ENCODE results near the gene ANAPC5.
"Not testable (repeated sequence)": the region's sequence is repeated elsewhere in the genome, so short reads cannot be mapped to it uniquely, and the experiment has no call there.

The ANAPC5 gene

GRCh38 chr12:121304306-121304705 lies 47.9 kb downstream of the ANAPC5 start:
- DNase-seq: no peak

GRCh38 chr12:121301876-121302275 lies 50.3 kb downstream of the ANAPC5 start:
- DNase-seq: no peak

- peak; percentile 71 for DNase-seq
These were observed 52.0 kb downstream of the ANAPC5 start for GRCh38 chr12:121300083-121300819.

GRCh38 chr12:121299662-121300061 lies 52.5 kb downstream of the ANAPC5 start:
- DNase-seq: no peak

- not testable (repeated sequence) for DNase-seq
These were observed 53.8 kb downstream of the ANAPC5 start for GRCh38 chr12:121298411-121298810.

GRCh38 chr12:121297435-121297991 lies 54.7 kb downstream of the ANAPC5 start:
- peak; percentile 68 for DNase-seq

- DNase-seq: peak; percentile 82
These were observed 55.4 kb downstream of the ANAPC5 start, which contains the start of gene CAMKK2 for GRCh38 chr12:121296618-121297434. CAMKK2 (minus strand) TSS chr12:121296709; CDS start chr12:121274526, 22,183 bp downstream.

- DNase-seq: peak; percentile 8
These were observed 56.2 kb downstream of the ANAPC5 start for GRCh38 chr12:121295746-121296617.

- DNase-seq: no peak
These were observed 57.0 kb downstream of the ANAPC5 start for GRCh38 chr12:121295116-121295745.

GRCh38 chr12:121294151-121294889 lies 57.9 kb downstream of the ANAPC5 start:
- DNase-seq: no peak

- DNase-seq: no peak
These were observed 58.6 kb downstream of the ANAPC5 start for GRCh38 chr12:121293603-121294002.

GRCh38 chr12:121290410-121290809 lies 61.8 kb downstream of the ANAPC5 start:
- no peak for DNase-seq

GRCh38 chr12:121289962-121290361 lies 62.2 kb downstream of the ANAPC5 start:
- DNase-seq: no peak

- no peak for DNase-seq
These were observed 63.2 kb downstream of the ANAPC5 start for GRCh38 chr12:121288986-121289385.

- DNase-seq: no peak
These were observed 63.9 kb downstream of the ANAPC5 start for GRCh38 chr12:121288158-121288845.

GRCh38 chr12:121287267-121287954 lies 64.8 kb downstream of the ANAPC5 start:
- no peak for DNase-seq

- DNase-seq: no peak
These were observed 66.4 kb downstream of the ANAPC5 start for GRCh38 chr12:121285856-121286255.

GRCh38 chr12:121284551-121285390 lies 67.4 kb downstream of the ANAPC5 start:
- DNase-seq: no peak

- no peak for DNase-seq
These were observed 68.4 kb downstream of the ANAPC5 start for GRCh38 chr12:121283841-121284240.

Data from NCI-H1105 treated with DMSO at 0.1 percent for 48 hours (cell line).